GM12801 (cell line): Measurements from ENCODE around the gene YIPF2.

ENCODE experiments used
- CTCF ChIP-seq: IDR thresholded peaks from one replicate; pipeline ENCODE4 v1.5.1; 2011; ENCODE audit warnings: control low read depth; ENCODE audit not compliant: insufficient read length; ENCODE audit errors: extremely low read depth

YIPF2 gene

GRCh38 chr19:10911579-10912363 lies 16.7 kb downstream of the YIPF2 start:
- no peak for TF ChIP-seq CTCF

DNA sequence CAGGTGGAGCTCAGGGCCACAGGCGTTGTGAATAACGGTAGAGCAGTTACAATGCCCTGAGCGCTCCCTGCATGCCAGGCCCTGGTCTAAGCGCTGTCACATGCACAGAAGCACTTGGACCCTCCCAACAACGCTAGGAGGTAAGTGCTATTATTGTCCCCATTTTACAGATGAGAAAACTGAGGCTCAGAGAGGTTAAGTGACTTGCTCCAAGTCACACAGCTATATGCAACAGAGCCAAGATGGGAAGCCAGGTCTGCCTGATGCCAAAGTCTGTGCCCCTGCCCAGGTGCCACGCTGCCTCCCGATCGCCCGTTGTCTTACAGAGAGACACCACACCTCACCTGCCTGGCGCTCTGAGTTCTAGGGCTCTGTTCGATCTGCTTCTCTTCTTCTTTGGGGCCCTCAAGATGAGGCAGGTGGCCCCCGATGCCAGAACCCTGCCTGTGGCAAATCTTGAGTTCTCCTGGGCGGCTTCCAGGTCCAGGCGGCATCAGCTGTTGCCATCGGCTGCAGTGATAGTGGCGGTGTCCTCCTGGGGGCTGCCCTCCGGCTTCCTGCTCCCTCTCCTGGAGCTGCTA lies 20.0 kb downstream of the YIPF2 start:
- no peak for TF ChIP-seq CTCF

DNA sequence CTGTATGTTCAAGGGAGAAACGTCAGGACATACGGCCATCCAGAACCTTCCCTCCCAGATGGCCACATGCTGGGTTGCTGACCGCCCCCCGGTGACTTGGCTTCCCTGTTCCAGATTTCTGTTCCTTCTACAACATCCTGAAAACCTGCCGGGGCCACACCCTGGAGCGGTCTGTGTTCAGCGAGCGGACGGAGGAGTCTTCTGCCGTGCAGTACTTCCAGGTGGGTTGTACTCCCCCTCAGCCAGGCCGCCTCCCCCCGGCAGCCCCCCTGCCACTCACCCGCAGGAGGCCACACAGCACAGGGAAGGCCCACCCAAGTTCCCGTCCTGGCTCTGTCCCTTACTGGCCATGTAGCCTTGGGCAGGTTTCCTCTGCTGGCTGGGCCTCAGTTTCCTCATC lies 20.5 kb downstream of the YIPF2 start:
- no peak for TF ChIP-seq CTCF

- no peak for TF ChIP-seq CTCF
Observed at GRCh38 chr19:10899151-10899653, 29.2 kb downstream of the YIPF2 start.

DNA sequence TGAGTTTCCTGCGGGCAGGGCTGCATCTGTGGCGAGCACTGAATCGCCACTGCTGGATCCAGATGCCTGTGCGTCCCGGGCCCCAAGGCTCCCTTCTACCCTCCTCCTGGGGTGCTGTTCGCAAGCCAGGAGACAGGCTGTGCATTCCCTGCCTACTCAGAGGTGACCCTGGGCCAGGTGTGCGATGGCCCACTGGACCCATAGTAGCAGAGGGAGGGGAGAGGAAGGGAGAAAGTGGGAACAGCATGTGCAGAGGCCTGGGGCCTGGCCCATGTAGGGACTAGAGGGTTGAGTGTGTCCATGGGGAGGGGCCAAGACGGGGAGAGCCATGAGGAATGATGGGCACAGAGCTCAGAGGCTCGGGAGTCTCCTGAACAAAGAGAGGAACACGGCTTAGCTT lies 29.8 kb downstream of the YIPF2 start:
- TF ChIP-seq CTCF = no peak

GRCh38 chr19:10896851-10897526 lies 31.4 kb downstream of the YIPF2 start:
- no peak for TF ChIP-seq CTCF

DNA sequence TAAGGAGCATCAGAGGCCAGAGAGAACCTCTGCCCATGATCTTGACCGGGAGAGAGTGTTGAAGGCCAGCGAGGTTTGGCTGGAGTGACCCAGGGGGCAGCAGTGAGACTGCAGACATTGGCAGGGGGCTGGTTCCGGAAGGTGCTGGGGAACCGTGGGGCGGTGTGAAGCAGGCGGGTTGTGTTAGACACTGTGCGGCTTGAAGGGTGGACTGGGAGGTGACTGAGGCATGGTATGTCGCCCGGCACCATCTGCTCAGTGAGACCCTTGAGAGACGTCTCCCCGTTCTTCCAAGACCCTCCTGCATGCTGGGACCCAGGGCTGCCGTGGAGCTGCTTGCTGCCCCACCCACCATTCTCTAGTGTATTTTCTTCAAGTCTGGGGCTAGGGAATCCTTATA lies 32.5 kb downstream of the YIPF2 start:
- TF ChIP-seq CTCF = no peak
